Activated CD8-positive, alpha-beta memory T cell treated with anti-CD3 and anti-CD28 coated beads for 1 hour (primary cell): ENCODE measurements around the gene PIGO.

Experiments used
- DNase-seq, 2 donors: peaks; one replicate each; pipeline ENCODE4 v3.0.0-alpha.2; 2020; ENCODE audit warnings: low read depth in 1 of 2; ENCODE audit errors: extremely low read depth in 1 of 2

Gene PIGO

GRCh38 chr9:35096035-35096849 lies at the start of gene PIGO:
TSS of gene PIGO (minus strand) at chr9:35096591. CDS start at chr9:35095565, 1,026 bp downstream.
- peak; percentile 69 to 81 for DNase-seq

DNA sequence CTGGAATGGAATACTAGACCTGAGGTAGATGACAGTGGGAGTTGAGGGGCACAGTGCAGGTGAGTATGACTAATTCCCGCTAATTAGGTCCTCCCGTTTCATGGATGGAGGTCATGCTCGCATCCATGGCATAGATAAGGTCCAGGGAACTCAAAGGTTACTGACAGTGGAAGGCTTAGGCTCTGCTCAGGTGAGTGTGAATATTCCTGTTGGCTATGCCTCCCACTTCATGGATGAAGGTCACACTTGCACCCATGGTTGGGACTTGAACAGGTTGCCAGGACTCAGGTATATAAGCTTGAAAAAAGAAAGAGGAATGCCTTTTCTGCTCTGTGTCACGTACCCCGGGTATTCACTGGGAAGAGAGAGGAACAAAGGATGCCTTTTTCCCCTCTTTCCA lies 45.6 kb upstream of the PIGO start:
- DNase-seq, result no peak

DNA sequence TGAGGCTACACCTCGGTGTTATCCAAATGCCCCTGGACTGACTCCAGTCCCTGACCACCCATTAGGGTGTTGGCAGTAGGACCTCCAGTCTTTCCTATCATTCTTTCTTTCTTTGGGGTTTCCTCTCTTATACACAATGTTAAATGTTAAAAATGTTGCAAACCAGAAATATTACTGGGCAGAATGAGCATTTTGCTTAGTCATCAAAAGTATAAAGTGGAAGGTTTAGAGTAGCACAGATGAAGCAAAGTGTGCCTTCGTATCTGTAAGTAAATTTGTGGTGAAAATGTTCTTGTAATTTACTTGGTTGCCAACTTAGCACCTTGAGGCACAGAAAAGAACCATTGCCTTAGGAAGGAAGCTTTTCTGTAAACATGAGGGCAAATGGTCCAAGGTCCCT lies 43.7 kb upstream of the PIGO start:
- no peak for DNase-seq

- no peak for DNase-seq
Measured at GRCh38 chr9:35136866-35137265, 40.5 kb upstream of the PIGO start.

DNA sequence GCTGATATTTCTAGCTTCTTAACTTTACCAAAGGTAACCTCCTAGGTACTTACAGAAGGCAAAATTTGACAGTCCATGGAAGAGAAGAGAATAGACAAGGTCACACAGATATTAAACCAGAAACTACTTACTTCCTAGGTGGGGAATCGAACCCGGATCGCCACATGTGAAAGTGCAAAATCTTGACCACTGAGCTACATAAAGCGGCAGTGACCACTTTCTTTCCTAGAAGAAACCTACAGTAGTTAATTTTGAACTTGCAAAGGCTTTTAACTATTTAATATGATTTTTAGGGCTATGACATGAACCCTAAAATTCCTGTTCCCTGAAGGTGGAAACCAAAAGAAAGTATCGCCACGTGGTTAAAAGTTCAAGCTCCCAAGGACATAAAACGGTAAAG lies 39.6 kb upstream of the PIGO start:
- no peak for DNase-seq

- no peak for DNase-seq
Measured at GRCh38 chr9:35134920-35135319, 38.5 kb upstream of the PIGO start.

GRCh38 chr9:35116898-35117551 lies 20.6 kb upstream of the PIGO start:
- peak; percentile 73 to 80 for DNase-seq

- no peak for DNase-seq
Measured at GRCh38 chr9:35116539-35116897, 20.1 kb upstream of the PIGO start.

- peak; percentile 74 to 88 for DNase-seq
Measured at GRCh38 chr9:35115680-35116538, 19.5 kb upstream of the PIGO start, which contains the start of gene ATOSB. TSS of gene ATOSB (minus strand) at chr9:35115862. CDS start at chr9:35108274, 7,588 bp downstream.

- DNase-seq, result no peak
Measured at GRCh38 chr9:35114840-35115628, 18.6 kb upstream of the PIGO start.

DNA sequence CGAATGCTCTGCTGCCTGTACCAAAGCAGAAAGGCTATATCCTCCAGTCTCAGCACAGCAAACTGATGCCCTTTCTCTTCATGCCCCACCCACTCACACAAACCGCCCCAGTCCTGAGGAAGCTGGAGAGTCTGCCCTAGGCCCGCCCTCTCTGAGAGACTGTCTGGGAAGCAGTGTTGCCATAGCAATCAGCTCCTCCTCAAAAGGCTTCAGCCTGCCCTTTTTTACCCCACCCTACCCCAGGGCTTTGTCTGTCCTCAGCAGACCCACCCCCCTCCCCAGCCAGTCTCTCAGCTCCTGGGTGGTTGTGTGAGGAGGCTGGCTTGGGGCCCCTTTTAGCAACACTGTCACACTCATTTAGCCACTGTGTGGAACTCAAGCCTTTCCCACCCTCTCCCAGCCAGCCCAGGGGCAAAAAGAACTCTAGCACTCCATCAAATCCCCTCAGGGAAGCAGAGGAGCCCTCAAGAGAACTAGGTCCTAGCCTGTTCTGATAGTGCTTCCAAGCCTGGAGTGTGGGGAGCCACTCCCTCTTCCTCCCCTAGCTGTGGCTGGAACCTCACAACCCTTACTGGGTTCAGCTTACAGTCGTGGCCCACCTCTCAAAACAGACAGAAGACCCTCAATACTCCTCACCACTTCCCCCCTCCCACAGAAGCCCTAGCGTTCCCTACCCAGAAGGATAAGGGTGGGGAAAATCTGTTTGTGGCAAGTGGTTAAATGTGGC lies 17.9 kb upstream of the PIGO start:
- peak; percentile 33 to 45 for DNase-seq

DNA sequence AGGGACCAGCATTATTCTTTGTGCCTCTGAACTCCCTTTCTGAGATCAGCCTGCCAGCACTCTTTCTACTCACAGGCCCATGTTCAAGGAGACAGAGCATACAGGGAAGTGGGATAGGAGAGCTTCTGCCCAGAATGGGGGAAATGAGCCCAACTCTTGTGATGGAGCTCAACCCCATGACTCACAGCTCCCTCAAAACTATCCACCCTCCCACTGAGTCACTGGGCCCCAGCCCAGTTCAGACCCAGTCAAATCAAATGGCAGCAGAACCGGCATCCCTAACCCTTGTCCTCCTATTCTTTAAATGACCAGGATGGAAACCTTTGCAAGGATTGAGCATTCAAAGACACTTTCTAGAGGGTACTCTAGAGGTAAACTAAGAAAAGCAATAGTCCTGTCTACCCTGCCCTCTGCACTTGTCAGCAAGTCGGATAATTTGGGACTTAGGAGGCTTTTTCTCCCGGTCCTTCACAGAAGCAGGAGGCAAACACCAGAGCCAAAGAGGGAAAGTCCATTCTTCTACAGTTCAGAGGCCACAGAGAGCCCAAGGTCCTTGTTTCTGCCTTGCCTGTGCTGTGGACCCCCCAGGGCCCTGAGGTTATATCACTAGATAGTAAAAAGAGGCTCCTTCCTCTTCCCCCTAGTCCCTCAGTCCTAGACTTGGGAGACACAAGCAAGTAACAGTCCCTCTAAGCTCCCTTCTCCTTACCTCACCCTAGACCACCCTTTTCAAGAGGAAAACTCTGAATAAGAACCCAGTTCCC lies 16.0 kb upstream of the PIGO start:
- DNase-seq, result no peak

GRCh38 chr9:35111001-35111933 lies 14.9 kb upstream of the PIGO start:
- DNase-seq, result peak; percentile 91 to 93

- no peak for DNase-seq
Measured at GRCh38 chr9:35110327-35110761, 14.0 kb upstream of the PIGO start.

- DNase-seq, result no peak
Measured at GRCh38 chr9:35108946-35109575, 12.7 kb upstream of the PIGO start.

- no peak for DNase-seq
Measured at GRCh38 chr9:35108461-35108860, 12.1 kb upstream of the PIGO start.
